ENCODE data around the gene GBX1.

The GBX1 gene

DNA sequence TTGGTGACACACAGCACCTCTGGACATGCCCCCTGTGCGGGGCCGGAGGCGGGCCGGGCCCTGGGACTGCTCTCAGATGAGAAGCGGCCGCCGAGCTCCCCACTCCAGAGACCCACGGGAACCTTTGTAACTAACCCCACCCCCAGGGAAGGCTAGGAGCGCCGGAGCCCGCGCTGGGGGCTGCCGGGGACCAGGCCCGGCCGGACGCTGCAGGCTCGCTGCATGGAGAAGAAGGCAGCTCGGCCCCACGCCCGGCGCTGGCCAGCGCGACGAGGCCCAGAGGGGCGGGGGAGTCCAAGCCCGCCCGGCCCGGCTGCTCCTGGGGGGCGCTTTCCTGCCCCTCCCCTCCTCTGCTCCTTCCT lies 44.7 kb downstream of the GBX1 start:
- Histone ChIP-seq H3K4me1 (ENCODE audit: control insufficient read depth in 1 of 2, insufficient read depth in 2 of 2, low read length in 2 of 2) (peaks cover 0 to 3% of the 10 kb centered on the region in 2 donors), H3K9me3 (ENCODE audit: control insufficient read depth in 1 of 2, low read length in 2 of 2) (no peaks in the 10 kb centered on the region), H3K4me3 (ENCODE audit: low read depth in 1 of 2, low read length in 2 of 2) (no peak overlapping the region), H3K27me3 (ENCODE audit: low read depth, low read length) (no peaks in the 10 kb centered on the region), H3K36me3 (ENCODE audit: control insufficient read depth in 1 of 2, insufficient read depth in 2 of 2, low read length in 2 of 2) (peaks cover 21 to 70% of the 10 kb centered on the region in 2 donors), H3K27ac (ENCODE audit: low read length) (no peak overlapping the region)

- Histone ChIP-seq H3K4me3 (ENCODE audit: low read depth in 1 of 2, low read length in 2 of 2) (no peak overlapping the region), H3K36me3 (ENCODE audit: control insufficient read depth in 1 of 2, insufficient read depth in 2 of 2, low read length in 2 of 2) (peaks cover 21 to 67% of the 10 kb centered on the region in 2 donors), H3K4me1 (ENCODE audit: control insufficient read depth in 1 of 2, insufficient read depth in 2 of 2, low read length in 2 of 2) (peaks cover 0 to 3% of the 10 kb centered on the region in 2 donors), H3K9me3 (ENCODE audit: control insufficient read depth in 1 of 2, low read length in 2 of 2) (no peaks in the 10 kb centered on the region), H3K27ac (ENCODE audit: low read length) (no peak overlapping the region), H3K27me3 (ENCODE audit: low read depth, low read length) (no peaks in the 10 kb centered on the region)
Measured at GRCh38 chr7:151122276-151122675, 45.2 kb downstream of the GBX1 start.

DNA sequence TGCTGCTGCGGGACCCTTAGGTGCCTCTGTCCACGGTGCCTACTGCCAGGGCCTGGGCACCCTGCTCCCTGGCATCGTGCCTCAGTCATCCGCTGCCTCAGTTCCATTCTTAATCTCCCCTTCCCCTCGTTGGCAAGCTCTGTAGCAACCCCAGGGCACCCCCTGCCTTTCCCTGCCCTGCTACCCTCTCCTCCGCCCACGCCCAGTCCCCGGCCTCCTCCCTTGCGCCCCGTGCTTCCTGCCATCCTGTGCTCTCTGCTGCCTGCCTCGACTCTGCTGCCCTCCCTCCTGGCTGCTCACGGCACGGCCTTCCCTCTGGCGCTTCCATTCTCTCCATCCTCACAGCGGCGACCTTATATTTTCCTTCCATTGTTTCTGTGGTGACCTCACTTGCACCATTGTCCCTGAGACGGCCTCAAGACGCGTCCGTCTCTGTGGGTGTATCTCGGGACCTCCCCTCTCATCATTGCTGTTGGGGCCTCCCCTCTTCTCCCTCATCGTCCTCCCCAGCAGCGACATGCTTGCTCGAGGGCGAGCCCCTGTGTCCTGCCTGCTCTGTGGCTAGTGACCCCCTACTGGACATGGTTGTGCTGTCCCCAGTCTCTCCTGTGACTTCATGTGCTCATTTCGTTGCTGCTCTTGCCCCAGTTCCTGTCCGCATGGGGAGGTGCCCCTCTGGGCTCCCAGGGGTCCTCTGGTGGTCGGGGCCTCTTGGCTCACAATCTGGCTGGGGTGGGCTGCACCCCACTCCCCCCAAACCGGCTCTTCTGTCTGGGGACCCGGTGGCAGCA lies 45.9 kb downstream of the GBX1 start:
- H3K36me3 ChIP-seq (ENCODE audit: control insufficient read depth in 1 of 2, insufficient read depth in 2 of 2, low read length in 2 of 2) = peaks cover 21 to 64% of the 10 kb centered on the region in 2 donors
- no peaks in the 10 kb centered on the region for H3K9me3 ChIP-seq (ENCODE audit: control insufficient read depth in 1 of 2, low read length in 2 of 2)
- H3K27ac ChIP-seq (ENCODE audit: low read length) = no peak overlapping the region
- H3K4me3 ChIP-seq (ENCODE audit: low read depth in 1 of 2, low read length in 2 of 2) = no peak overlapping the region
- no peaks in the 10 kb centered on the region for H3K27me3 ChIP-seq (ENCODE audit: low read depth, low read length)
- H3K4me1 ChIP-seq (ENCODE audit: control insufficient read depth in 1 of 2, insufficient read depth in 2 of 2, low read length in 2 of 2) = peaks cover 0 to 3% of the 10 kb centered on the region in 2 donors

DNA sequence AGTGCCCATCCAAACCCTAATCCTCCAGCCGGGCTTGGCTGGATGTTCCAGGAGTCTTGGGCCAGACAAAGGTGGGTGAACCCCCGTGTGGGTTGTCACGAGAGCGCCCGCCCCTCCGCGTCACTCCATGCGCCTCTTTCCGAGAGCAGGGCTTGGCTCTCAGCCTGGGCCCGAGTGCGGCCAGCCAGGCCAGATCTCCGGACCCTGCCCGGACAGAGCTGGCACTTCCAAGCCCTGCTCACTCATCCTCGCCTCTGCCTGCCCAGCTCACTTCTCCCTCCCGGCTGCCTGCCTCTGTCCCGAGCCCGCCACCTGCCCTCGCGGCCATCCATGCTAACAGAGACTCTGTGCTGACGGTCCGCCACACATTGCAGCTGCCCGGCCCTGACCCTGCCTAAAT lies 46.6 kb downstream of the GBX1 start:
- Histone ChIP-seq H3K9me3 (ENCODE audit: control insufficient read depth in 1 of 2, low read length in 2 of 2) (no peaks in the 10 kb centered on the region), H3K36me3 (ENCODE audit: control insufficient read depth in 1 of 2, insufficient read depth in 2 of 2, low read length in 2 of 2) (peaks cover 21 to 64% of the 10 kb centered on the region in 2 donors), H3K27ac (ENCODE audit: low read length) (no peak overlapping the region), H3K4me1 (ENCODE audit: control insufficient read depth in 1 of 2, insufficient read depth in 2 of 2, low read length in 2 of 2) (peaks cover 0 to 1% of the 10 kb centered on the region in 2 donors), H3K4me3 (ENCODE audit: low read depth in 1 of 2, low read length in 2 of 2) (no peak overlapping the region), H3K27me3 (ENCODE audit: low read depth, low read length) (no peaks in the 10 kb centered on the region)

DNA sequence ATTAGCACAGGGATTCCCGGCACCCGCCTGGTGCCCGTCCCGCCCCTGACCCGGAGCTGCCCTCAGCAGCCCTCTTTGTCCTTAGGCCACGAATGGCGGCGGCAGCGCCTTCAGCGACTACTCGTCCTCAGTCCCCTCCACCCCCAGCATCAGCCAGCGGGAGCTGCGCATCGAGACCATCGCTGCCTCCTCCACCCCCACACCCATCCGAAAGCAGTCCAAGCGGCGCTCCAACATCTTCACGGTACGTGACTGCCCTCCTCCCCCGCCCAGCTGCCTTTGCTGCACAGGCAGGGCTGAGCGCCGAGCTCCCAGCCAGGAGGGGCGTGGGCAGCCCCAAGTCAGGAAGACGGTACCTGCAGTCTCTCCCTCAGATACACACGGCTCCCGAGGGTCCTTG lies 47.6 kb downstream of the GBX1 start:
- Histone ChIP-seq H3K27ac (ENCODE audit: low read length) (no peak overlapping the region), H3K27me3 (ENCODE audit: low read depth, low read length) (no peaks in the 10 kb centered on the region), H3K9me3 (ENCODE audit: control insufficient read depth in 1 of 2, low read length in 2 of 2) (no peaks in the 10 kb centered on the region), H3K4me3 (ENCODE audit: low read depth in 1 of 2, low read length in 2 of 2) (no peak overlapping the region), H3K36me3 (ENCODE audit: control insufficient read depth in 1 of 2, insufficient read depth in 2 of 2, low read length in 2 of 2) (peaks cover 21 to 63% of the 10 kb centered on the region in 2 donors), H3K4me1 (ENCODE audit: control insufficient read depth in 1 of 2, insufficient read depth in 2 of 2, low read length in 2 of 2) (peaks cover 0 to 6% of the 10 kb centered on the region in 2 donors)

DNA sequence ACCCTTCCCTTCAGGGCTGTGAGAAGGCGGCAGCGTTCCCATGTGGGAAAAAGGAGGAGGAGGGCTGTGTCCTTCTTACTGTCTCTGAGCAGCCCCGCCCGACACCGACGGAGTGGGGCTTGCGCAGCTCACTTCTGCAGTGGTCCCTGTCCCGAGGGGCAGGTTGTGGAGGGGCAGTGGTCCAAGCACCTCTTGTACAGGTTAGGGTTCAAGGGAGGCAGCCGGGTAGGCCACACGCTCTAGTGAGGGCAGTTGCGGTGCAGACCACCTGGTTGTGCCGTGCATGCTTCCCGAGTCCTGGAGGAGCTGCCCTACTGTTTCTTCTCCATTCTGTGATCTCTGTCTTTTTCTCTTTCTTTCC lies 48.5 kb downstream of the GBX1 start:
- Histone ChIP-seq H3K27ac (ENCODE audit: low read length) (no peak overlapping the region), H3K36me3 (ENCODE audit: control insufficient read depth in 1 of 2, insufficient read depth in 2 of 2, low read length in 2 of 2) (peaks cover 12 to 62% of the 10 kb centered on the region in 2 donors)

GRCh38 chr7:151118108-151119054 lies 49.1 kb downstream of the GBX1 start:
- Histone ChIP-seq H3K9me3 (ENCODE audit: control insufficient read depth in 1 of 2, low read length in 2 of 2) (no peaks in the 10 kb centered on the region), H3K4me1 (ENCODE audit: control insufficient read depth in 1 of 2, insufficient read depth in 2 of 2, low read length in 2 of 2) (peaks cover 0 to 10% of the 10 kb centered on the region in 2 donors), H3K36me3 (ENCODE audit: control insufficient read depth in 1 of 2, insufficient read depth in 2 of 2, low read length in 2 of 2) (peaks cover 12 to 56% of the 10 kb centered on the region in 2 donors), H3K27me3 (ENCODE audit: low read depth, low read length) (no peaks in the 10 kb centered on the region), H3K27ac (ENCODE audit: low read length) (no peak overlapping the region), H3K4me3 (ENCODE audit: low read depth in 1 of 2, low read length in 2 of 2) (no peak overlapping the region)

More for the DNA sequence above, 48.5 kb downstream of the GBX1 start:
- no peak overlapping the region for H3K4me3 ChIP-seq (ENCODE audit: low read depth in 1 of 2, low read length in 2 of 2)
- no peaks in the 10 kb centered on the region for H3K9me3 ChIP-seq (ENCODE audit: control insufficient read depth in 1 of 2, low read length in 2 of 2)
- no peaks in the 10 kb centered on the region for H3K27me3 ChIP-seq (ENCODE audit: low read depth, low read length)
- H3K4me1 ChIP-seq (ENCODE audit: control insufficient read depth in 1 of 2, insufficient read depth in 2 of 2, low read length in 2 of 2) = peaks cover 0 to 10% of the 10 kb centered on the region in 2 donors

DNA sequence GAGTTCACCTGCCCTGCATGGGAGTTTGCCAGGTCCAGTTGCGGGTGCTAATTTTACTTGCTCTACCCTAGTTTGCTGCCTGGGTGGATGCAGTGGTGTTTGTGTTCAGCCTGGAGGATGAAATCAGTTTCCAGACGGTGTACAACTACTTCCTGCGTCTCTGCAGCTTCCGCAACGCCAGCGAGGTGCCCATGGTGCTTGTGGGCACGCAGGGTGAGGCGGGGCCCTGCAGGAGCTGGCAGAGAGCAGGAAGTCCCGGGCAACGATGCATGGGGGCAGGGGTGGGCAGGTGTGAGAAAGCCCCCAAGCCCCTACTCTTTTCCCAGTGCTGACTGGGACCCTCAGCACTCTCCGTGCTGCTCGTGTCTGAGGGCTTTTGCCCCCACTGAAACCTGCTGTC lies 49.9 kb downstream of the GBX1 start:
- H3K36me3 ChIP-seq (ENCODE audit: control insufficient read depth in 1 of 2, insufficient read depth in 2 of 2, low read length in 2 of 2) = peaks cover 12 to 48% of the 10 kb centered on the region in 2 donors
- H3K27ac ChIP-seq (ENCODE audit: low read length) = no peak overlapping the region
- no peak overlapping the region for H3K4me3 ChIP-seq (ENCODE audit: low read depth in 1 of 2, low read length in 2 of 2)
- H3K4me1 ChIP-seq (ENCODE audit: control insufficient read depth in 1 of 2, insufficient read depth in 2 of 2, low read length in 2 of 2) = peaks cover 0 to 10% of the 10 kb centered on the region in 2 donors
- no peaks in the 10 kb centered on the region for H3K9me3 ChIP-seq (ENCODE audit: control insufficient read depth in 1 of 2, low read length in 2 of 2)
- no peaks in the 10 kb centered on the region for H3K27me3 ChIP-seq (ENCODE audit: low read depth, low read length)

DNA sequence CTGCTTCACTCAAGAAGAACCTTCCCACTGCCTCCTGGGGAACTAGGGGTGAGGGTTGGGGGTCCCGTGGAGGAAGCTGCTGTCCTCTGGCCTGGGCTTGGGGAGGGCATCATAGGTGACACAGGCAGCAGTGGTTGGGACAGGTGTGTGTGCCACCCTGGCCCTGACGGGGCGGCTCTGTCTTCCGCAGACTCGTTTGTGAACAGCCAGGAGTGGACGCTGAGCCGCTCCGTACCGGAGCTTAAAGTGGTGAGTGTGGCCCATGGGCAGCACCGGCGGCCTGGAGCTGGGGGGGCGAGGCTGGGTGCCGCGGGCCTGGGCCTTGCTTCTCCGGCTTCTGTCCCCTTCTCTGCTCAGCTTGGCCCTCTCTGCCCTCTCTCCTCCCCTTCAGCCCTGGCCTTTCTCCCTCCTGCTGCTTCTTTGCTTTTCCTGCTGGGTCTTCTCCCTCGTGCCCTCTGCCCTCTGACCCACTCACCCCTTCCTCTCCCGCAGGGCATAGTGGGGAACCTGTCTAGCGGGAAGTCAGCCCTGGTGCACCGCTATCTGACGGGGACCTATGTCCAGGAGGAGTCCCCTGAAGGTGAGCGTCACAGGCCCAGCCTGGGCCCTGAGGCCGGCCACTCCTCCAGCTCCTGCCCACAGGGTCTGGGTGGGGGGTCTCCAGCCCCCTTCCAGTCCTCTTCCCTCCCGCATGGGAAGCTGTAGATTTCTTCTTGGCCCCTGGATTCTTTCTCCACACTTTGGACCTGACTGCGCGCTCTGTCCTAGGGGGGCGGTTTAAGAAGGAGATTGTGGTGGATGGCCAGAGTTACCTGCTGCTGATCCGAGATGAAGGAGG lies 50.7 kb downstream of the GBX1 start:
- Histone ChIP-seq H3K27ac (ENCODE audit: low read length) (no peak overlapping the region), H3K27me3 (ENCODE audit: low read depth, low read length) (no peaks in the 10 kb centered on the region), H3K4me3 (ENCODE audit: low read depth in 1 of 2, low read length in 2 of 2) (no peak overlapping the region), H3K4me1 (ENCODE audit: control insufficient read depth in 1 of 2, insufficient read depth in 2 of 2, low read length in 2 of 2) (peaks cover 0 to 10% of the 10 kb centered on the region in 2 donors), H3K9me3 (ENCODE audit: control insufficient read depth in 1 of 2, low read length in 2 of 2) (no peaks in the 10 kb centered on the region), H3K36me3 (ENCODE audit: control insufficient read depth in 1 of 2, insufficient read depth in 2 of 2, low read length in 2 of 2) (peaks cover 12 to 41% of the 10 kb centered on the region in 2 donors)

DNA sequence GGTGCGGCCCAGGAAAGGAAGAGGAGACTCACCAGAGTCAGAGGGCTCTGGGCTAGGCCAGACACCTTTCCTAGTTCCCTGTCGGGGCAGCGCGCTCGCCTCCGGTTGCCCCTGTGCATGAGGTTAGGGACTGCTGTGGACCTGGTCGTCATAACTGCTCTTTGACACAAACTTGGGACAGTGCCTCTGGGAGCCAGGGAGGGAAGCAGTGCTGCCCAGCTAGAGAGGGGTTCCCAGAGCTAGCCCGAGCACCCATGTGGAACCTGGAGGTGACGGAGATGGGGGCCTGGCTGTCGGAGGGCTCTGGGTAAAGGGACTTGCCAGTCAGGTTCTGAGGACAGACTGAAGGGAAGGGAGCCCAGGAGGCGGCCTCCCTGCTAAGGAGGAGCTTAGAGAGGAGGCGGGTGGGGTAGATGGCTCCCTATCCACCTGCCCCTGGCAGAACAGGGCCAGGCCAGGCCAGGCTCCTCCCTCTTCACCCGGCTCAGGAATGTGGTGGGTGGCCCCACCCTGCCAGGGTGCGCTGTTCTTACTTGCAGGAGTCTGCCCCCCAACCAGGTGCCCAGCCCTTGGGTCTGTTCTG lies 51.6 kb downstream of the GBX1 start:
- H3K4me3 ChIP-seq (ENCODE audit: low read depth in 1 of 2, low read length in 2 of 2) = no peak overlapping the region
- no peaks in the 10 kb centered on the region for H3K9me3 ChIP-seq (ENCODE audit: control insufficient read depth in 1 of 2, low read length in 2 of 2)

More for the DNA sequence above, 51.6 kb downstream of the GBX1 start:
- Histone ChIP-seq H3K36me3 (ENCODE audit: control insufficient read depth in 1 of 2, insufficient read depth in 2 of 2, low read length in 2 of 2) (peaks cover 12 to 33% of the 10 kb centered on the region in 2 donors), H3K4me1 (ENCODE audit: control insufficient read depth in 1 of 2, insufficient read depth in 2 of 2, low read length in 2 of 2) (peaks cover 0 to 11% of the 10 kb centered on the region in 2 donors), H3K27ac (ENCODE audit: low read length) (no peak overlapping the region), H3K27me3 (ENCODE audit: low read depth, low read length) (no peaks in the 10 kb centered on the region)

All from muscle layer of duodenum (tissue), 2 donors.